Colon (tissue), 2 donors: ENCODE data around the gene CDHR3.
"Not testable (repeated sequence)": the region's sequence is repeated elsewhere in the genome, so short reads cannot be mapped to it uniquely, and the experiment has no call there.

Source experiments
- FAIRE-seq: peaks from 2 replicates; lab custom pipeline; 2012; peaks lifted over from hg19 to GRCh38; lab: Jason Lieb, UNC
- donor health status: control.
- donor health status: control.

The CDHR3 gene, protein sequence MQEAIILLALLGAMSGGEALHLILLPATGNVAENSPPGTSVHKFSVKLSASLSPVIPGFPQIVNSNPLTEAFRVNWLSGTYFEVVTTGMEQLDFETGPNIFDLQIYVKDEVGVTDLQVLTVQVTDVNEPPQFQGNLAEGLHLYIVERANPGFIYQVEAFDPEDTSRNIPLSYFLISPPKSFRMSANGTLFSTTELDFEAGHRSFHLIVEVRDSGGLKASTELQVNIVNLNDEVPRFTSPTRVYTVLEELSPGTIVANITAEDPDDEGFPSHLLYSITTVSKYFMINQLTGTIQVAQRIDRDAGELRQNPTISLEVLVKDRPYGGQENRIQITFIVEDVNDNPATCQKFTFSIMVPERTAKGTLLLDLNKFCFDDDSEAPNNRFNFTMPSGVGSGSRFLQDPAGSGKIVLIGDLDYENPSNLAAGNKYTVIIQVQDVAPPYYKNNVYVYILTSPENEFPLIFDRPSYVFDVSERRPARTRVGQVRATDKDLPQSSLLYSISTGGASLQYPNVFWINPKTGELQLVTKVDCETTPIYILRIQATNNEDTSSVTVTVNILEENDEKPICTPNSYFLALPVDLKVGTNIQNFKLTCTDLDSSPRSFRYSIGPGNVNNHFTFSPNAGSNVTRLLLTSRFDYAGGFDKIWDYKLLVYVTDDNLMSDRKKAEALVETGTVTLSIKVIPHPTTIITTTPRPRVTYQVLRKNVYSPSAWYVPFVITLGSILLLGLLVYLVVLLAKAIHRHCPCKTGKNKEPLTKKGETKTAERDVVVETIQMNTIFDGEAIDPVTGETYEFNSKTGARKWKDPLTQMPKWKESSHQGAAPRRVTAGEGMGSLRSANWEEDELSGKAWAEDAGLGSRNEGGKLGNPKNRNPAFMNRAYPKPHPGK

DNA sequence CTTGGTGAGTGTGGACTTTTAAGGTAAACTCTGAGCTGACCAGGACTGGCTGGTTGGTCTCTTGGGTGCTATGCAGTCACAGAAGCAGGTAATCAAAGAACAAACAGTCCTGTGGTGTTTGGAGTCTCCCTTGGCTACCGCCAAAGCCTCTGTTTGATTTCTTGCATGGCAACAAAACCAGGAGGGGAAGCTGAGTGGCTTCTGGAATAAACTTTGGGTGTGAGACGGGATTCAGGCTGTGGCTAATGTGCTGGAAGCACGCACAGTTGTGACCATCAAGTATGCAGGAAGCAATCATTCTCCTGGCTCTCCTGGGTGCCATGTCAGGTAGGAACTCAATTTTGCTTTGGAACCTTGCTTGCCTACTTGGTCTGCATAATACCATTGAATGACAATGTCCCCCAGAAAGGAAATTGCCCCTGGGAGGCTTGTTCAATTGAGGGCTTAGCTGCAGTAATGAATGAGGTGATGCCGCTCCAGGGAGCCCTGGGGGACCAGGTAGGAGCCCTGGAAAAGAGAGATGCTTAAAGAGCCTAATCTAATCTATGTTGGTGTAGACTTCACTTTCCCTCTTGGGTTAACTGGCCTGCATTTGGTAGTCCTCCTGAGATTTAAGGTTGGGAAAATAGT is at the start of gene CDHR3:
Gene CDHR3 (plus strand): TSS at position 227 of the 630 bp plus-strand sequence. CDS start 55 bp downstream, at position 282.
- FAIRE-seq, result no peak

DNA sequence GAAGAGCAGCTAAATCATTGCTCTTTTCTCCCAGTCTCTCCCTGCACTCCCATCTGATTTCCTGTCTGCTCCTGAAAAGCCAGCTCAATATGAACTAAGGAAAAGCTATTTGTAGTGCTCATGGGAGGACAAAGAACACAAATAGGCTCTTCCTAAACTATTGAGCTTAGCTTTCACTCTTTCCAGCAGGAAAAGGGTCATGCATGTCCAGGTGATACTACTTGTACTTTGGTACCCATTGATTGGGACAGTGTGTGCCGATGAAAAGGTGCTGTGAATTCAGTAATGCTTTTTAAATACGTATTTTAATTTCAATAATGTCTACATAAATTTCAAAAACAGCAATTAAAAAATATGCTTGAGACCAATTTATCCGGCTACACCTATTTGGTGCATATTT is 49.1 kb upstream of the CDHR3 start:
- FAIRE-seq, result no peak

DNA sequence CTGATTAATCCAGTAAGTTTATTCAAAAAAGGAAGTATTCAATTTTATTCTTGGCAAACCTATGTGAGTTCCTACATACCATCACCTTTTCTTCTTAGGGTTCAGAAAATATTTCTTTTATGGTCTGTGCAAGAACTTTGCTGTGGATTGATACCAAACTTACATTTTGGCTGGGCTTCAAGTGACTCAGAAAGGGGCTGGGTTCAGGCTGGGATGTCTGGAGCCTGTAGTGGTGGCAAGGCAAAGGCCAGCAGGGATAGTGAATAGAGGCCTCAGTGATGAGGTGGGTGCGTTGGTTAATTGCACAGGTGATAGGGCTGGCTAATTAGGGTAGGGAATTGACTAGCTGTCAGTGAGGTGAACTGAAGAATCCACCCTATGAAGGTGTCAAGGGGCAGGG is 46.5 kb upstream of the CDHR3 start:
- FAIRE-seq, result no peak

DNA sequence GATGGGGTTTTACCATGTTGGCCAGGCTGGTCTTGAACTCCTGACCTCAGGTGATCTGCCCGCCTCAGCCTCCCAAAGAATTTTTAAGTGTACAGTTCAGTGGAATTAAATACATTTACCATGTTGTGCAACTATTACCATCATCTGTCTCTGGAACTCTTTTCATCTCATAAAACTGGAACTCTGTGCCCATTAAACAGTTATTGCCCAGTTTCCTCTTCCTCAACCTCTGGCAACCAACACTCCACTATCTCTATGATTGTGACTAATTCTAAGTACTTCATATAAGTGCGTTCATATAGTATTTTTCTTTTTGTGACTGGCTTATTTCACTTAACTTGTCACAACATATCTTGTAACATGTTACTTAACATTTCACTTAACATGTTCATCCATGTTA is 45.4 kb upstream of the CDHR3 start:
- FAIRE-seq, result no peak

DNA sequence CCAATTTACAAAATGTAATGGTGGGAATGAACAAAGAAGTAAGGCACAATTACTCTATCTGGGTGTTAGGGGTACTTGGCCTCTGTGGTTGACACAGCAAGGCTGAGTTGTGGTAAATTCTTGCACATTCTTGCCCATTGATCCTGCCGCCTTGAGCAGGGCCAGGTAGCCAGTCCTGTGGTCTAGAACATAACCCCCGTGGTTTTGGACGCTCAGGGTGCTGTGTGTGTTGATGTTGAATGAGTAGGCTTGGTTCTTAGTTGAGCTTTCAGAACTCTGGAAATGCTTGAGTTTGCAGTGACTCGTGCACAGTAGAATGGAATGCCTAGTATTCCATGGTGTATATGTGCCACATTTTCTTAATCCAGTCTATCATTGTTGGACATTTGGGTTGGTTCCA is 42.3 kb upstream of the CDHR3 start:
- FAIRE-seq, result no peak

DNA sequence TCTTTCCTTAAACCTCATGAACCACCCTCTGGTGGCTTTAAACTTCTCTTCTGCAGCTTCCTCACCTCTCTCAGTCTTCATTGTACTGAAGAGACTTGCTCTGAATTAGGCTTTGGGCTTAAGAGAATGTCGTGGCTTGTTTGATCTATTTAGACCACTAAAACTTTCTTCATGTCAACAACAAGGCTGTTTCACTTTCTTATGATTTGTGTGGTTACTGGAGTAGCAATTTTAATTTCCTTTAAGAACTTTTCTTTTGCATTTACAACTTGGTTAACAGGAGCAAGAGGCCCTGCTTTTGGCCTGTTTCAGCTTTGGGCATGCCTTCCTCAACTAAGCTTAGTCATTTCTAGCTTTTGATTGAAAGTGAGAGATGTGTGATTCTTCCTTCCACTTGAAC is 38.1 kb upstream of the CDHR3 start:
- no peak for FAIRE-seq

DNA sequence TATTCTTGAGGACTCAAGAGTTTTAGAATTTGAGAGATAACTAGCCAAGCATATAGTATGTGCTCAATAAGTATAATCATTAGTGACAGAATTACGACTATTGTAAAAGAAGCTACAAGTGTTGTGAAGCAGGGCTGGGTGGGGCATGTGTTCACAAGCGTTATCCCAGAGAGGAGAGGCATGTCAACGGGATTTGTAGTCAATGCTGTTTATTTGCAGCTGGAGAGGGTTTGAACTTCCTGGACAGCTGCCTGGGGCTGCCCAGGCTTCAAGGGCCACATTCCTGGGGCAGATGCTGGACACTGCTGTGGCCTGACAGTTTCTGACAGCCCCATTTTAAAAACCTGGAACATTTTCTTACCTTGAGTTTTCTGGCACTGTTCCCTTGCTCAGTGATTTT is 36.9 kb upstream of the CDHR3 start:
- no peak for FAIRE-seq

DNA sequence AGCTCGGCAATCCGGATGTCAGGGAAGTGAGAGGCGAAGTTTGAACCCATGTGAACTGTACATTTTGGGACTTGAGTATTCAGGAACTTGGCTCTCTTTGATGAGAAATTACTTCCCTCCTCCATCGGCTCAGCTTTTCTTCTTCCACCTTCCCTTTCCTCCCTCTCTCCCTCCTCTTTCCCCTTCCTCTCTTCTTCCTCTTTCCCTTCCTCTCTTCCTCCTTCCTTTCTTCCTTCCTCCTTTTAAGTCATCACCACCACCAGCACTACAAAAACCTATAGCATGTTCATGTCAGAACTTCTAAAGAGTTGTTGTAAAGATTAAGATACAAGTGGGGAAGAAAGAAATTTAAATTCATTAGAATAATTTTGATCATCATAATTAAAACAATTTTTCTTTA is 31.9 kb upstream of the CDHR3 start:
- no peak for FAIRE-seq

DNA sequence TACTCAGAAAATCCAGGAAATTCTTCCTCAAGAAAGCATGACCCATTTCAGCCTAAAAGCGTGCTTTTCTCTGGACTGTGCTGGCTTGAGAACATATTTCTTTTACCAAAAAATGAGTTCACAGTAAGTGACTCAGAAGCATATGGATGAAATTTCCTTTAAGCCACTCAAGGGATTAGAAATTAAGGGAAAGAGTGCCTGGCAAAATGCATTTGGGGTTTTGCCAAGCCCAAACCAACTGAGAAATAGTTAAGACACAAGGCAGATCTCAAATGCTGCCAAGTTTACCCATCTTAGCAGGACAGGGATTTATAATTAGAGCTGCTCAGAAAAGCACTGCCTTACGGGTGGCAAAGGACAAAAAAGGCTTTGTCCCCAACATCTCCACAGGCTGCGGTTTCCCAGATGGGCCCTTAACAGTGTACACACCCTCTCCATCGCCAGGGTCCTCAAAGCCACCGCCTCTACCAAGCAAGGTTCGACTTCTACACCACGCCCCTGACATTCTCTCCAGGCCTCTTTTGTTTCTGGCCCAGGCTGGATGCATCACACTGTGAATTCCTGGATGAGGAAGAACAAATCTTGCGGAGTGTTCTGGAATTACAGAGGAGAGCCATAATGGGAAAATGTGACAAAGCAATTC is 30.1 kb upstream of the CDHR3 start:
- FAIRE-seq, result no peak

DNA sequence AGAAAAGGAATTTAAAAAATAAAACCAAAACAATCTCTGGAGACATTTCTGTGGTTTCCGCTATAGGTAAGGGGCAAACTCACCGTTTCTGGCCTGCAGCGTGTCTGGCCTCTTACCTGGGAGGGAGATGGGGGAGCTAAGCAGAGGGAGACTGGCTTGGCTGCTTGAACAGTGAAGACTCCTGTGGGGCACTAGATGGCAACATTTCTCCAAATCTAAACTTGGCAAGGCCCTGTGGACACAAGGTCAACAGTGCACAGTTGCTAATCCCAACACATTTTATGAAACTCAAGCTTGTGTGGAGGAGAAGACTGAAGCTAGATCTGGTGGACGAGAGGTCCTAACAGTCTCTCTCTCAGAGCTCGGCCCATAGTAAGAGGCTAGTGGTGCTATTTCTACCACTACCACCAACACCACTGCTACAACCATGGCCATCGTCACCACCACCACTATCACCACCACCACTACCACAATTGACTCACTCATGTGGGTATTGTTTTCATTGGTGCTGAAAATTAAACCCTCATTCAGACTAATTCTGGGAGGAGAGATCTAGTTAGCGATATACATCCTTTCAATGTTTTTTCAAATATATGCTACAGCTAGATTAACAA is 28.4 kb upstream of the CDHR3 start:
- FAIRE-seq, result no peak

DNA sequence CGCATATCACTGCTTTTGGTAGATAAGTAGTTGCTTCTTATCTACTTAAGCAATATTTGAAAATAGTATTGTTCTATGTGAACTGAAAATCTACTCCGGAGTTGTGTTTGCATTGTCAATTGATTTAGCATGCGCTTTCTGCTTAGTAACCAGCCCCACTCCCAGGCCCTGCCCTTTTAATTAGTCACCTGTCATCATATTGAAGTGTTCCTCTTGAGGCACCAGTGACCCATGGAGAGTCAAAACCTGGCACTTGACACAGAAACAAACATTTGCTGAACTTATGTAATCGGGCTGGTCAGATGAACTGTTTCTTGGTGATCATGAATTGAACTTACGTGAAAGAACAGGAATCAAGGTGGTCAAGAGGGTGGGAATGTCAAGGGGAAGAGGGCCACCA is 27.8 kb upstream of the CDHR3 start:
- no peak for FAIRE-seq

DNA sequence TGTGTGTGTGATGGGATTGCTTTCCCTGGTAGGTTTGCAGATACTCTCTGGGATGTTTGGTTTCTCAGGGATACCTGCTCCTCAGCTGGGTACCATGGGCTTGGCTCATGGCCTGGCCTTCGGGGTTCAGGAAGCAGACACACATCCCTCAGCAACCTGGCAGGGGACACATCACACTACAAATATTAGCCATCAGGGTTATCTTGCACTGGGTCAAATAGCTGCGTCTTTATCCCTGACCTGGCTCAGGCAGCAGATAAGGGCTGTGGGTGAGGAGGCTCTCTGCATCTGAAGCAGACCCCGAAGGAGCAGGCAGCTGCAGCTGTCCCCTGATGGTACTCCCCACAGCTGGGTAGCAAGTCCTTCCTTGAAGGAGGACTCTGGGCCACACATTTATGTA is 25.7 kb upstream of the CDHR3 start:
- no peak for FAIRE-seq

DNA sequence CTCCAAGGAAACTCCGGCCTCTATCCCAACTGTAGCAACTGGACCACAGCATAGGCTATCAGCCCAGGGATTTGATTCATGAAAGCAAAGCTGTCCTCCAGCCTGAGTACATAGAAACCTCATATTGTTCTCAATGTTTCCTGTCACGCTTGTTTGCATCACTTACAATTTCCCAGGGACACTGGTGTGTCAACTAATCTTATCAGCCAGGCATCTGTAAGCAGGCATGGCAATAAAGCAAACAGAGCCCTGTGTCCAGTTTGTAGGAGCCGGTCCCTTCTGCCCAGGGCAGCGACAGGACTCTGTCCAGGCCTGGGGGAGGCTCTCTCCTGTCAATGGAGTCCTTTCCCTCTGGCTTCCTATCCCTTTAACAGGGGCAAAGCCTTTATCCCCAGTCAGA is 23.0 kb upstream of the CDHR3 start:
- no peak for FAIRE-seq

DNA sequence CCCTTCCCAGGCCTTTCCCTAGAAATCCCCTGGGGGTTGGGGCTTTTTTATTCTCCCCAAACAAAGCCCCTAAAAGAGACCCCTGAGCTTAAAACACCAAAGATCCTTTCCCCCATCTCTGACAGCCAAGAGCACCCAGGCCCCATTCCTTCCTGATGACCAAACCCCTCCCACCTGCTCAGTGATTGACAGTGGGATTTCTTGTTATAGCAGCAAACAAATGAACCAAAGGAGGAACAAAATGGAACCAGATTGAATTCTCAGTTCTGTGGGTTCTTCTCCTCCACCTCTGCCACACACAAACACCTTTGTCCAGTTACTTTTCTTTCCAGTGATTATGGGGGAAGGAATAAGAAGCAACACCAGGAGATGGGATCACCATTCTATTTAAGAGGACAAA is 21.5 kb upstream of the CDHR3 start:
- FAIRE-seq, result no peak

DNA sequence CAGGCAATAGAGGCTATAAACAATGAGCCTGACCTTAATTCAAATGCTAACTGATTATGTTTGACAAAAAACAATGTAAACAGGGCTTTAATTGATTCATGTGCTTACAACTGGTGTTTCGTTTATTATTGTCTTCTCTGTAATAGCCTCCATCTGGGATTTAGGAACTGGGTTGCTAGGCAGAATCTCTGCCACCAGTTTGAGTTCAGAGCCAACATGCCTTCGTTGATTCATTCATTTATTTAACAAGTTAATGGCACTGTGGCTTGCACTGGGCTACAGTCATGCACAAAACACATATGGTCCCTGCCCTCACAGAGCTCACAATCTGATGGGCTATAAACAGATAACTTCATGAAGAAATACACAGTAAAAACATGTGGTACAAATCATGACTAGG is 19.6 kb upstream of the CDHR3 start:
- FAIRE-seq, result no peak

DNA sequence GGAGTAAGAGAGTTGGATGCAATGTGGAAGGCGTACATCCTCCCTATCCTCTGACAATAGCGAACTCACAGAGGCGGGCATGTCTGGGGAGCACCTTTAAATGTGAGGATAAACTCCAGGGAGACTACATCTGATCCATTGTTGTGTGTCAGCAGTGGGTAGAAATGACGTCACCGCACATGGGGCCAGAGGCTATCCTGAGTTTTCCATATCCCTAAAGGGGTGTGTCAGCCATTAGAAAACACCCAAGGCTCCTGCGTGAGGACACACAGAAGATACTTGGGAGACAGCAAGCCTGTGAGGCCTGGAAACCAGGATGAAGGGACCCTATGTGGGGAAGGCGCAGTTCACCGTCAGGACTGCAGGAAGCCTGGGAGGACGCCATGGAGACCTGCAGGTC is 17.2 kb upstream of the CDHR3 start:
- FAIRE-seq, result no peak

DNA sequence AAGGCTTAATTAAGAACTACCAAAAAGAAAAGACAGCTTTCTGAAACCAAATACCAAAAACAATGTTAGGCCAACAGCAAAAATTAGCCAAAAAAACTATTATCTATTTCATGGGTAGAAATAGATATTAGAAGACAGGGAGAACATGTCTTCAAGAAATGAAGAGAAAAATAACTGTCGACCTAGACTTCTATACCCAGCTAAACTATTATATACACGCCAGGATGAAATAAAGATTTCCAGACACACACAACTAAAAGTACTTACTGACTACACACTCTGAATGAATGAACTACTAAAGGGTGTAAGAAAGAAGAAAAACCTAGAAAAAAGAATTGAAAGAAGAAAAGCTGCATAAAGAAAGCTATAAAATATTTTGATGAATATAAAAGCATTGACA is 11.5 kb upstream of the CDHR3 start:
- FAIRE-seq, result no peak

DNA sequence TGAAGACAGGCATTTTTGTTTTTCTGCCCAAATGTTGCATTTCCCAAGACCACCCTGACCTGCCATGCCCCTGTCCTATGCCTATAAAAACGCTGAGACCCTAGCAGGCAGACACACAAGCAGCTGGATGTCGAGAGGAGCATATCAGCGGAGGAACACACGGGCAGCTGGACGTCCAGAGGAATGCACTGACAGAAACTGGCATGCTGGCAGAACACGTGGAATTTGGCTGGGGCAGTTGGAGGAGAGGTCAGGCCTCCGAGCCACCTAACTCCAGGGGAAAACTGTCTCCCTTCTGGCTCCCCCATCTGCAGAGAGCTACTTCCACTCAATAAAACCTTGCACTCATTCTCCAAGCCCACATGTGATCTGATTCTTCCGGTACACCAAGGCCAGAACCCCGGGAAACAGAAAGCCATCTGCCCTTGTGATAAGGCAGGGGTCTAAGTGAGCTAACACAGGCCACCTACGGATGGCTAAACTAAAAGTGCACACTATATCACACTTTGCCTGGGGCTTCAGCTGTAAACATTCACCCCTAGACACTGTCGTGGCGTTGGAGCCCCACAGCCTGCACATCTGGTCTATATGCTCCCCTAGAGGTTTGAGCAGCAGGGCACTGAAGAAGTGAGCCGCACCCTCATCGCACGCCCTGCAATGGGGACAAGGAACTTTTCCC is 10.0 kb upstream of the CDHR3 start:
- no peak for FAIRE-seq

DNA sequence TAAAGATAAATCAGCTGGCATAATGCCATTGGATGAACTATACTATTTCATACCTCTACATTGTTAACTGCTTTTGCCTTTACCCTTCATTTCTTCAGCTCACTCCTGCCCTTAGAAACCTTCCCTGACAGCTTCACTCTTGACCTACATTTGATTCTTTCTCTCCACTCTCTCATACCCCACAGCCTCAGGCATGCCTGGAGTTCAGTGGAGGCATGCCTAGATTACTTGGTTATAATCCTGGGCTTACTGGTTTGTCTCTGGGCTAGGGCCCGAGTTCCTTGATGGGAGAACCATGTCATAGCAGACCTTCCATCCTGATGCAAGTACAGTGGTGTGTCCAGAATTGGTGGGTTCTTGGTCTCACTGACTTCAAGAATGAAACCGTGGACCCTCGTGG is 8.4 kb upstream of the CDHR3 start:
- FAIRE-seq, result no peak

DNA sequence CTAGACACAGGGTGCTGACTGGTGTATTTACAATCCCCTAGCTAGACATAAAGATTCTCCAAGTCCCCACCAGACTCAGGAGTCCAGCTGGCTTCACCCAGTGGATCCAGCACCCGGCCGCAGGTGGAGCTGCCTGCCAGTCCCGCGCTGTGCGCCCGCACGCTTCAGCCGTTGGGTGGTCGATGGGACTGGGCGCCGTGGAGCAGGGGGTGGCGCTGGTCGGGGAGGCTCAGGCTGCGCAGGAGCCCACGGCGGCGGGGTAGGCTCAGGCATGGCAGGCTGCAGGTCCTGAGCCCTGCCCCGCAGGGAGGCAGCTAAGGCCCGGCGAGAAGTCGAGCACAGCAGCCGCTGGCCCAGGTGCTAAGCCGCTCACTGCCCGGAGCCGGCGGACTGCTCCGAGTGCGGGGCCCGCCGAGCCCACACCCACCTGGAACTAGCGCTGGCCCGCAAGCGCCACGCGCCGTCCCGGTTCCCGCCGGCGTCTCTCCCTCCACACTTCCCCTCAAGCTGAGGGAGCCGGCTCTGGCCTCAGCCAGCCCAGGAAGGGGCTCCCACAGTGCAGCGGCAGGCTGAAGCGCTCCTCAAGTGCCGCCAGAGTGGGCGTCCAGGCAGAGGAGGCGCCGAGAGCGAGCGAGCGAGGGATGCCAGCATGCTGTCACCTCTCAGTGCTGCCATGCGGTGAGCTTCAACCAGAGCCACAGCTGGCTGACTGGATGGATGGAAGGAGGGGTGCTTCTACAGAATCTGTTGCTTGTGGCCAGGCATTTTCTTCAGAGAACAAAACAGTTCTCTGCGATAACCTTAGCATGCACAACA is 7.2 kb upstream of the CDHR3 start:
- FAIRE-seq, result not testable (repeated sequence)

DNA sequence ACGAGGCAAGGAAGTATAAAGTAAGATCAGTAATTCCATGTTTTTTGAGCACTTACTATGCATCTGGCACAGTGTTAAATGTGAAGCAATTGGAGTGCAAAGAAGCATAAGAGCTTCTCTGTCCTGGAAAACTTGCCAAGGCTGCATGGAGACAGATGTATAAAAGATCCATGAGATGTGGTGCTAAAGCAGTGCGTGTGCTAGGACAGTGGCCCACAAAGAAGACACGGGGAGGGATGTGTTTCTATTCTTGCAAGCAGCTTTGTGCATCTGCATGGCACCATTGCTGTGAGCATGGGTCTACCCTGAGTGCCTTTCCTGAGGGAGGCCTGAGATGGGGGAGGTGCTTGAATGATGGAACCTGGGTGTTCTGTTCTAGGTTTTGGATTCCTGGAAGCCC is 5.1 kb upstream of the CDHR3 start:
- no peak for FAIRE-seq
